ENCODE results near the gene CLCN3. TPM values are rescaled to one million over a fixed set of nuclear protein-coding genes. Genes with fewer than 3 reads are reported as not detected.

Gene CLCN3
- total and polyA plus RNA-seq, 9 of the 15 experiments (the other 6 are each of a cell fraction or from before 2014, with no cell fraction given) = 12.7 to 60.6 (median 38.5) TPM

DNA sequence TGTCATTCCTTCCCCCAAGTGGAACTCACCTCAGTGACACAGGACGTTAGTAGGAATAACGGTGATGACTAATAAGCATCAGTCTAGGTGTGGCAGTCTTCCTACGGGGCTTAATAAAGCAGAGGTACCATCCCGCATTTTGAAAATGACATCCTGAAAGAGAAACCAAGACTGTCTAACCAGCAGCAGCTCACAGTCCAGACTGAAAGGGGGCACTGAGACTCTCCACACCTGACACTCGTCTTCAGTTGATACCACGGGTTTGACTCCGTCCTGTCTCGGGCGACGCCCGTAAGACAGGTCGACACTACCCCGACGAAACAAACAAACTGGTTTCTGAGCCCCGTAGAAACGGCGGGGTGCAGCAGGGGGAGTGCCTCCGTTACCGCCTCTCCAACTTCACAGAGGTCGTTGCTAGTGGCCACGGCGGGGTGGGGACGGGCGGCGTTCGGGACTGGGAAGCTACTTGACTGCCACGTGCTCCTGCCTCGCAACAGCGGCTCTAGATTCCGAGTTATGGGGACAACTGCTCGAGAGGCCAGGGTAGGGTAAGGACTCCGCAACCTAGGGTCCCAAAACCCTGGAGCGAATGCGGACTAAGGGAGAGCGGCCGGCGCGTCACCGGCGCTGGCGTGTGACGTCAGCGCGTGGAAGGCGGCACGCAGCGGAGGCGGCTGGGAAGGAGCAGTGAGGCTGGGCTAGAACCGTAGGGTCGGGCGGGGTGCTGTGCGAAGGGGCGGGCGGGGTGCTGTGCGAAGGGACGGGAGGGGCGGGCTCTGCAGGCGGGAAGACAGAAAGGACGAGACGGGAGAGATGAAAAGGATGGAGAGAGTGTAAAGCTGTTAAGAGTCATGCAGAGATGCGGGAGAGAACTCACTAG is 8.1 kb upstream of the CLCN3 start, which contains the start of gene NEK1 (continued):
- TF ChIP-seq, protein P1, sequence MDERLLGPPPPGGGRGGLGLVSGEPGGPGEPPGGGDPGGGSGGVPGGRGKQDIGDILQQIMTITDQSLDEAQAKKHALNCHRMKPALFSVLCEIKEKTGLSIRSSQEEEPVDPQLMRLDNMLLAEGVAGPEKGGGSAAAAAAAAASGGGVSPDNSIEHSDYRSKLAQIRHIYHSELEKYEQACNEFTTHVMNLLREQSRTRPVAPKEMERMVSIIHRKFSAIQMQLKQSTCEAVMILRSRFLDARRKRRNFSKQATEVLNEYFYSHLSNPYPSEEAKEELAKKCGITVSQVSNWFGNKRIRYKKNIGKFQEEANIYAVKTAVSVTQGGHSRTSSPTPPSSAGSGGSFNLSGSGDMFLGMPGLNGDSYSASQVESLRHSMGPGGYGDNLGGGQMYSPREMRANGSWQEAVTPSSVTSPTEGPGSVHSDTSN (CRISPR knock-in tag; IDR thresholded peaks at IDR 0.05; ENCODE audit: low read depth) = no peak
- TF ChIP-seq, protein P1 (tag; conservative IDR thresholded peaks at IDR 0.05; ENCODE audit: low read depth) = no peak
- TF ChIP-seq, protein P2, sequence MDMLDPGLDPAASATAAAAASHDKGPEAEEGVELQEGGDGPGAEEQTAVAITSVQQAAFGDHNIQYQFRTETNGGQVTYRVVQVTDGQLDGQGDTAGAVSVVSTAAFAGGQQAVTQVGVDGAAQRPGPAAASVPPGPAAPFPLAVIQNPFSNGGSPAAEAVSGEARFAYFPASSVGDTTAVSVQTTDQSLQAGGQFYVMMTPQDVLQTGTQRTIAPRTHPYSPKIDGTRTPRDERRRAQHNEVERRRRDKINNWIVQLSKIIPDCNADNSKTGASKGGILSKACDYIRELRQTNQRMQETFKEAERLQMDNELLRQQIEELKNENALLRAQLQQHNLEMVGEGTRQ (CRISPR knock-in tag; IDR thresholded peaks at IDR 0.05) = no peak
- peak; percentile 85 for TF ChIP-seq C11orf30 (IDR thresholded peaks at IDR 0.05; ENCODE audit: low read depth)
- TF ChIP-seq POLR2A (conservative IDR thresholded peaks at IDR 0.05) = peak; percentile 96
- TF ChIP-seq ZNF551 (CRISPR knock-in tag; IDR thresholded peaks at IDR 0.05) = no peak
- TF ChIP-seq ZNF282 (CRISPR knock-in tag; IDR thresholded peaks at IDR 0.05) = no peak
- no peak for TF ChIP-seq TARDBP (IDR thresholded peaks at IDR 0.05)
- no peak for TF ChIP-seq FOS (IDR thresholded peaks at IDR 0.05; ENCODE audit: extremely low read depth, insufficient read length)
- TF ChIP-seq POLR2H (tag; IDR thresholded peaks at IDR 0.05; ENCODE audit: low read depth) = peak; percentile 54
- no peak for TF ChIP-seq ILF3 (IDR thresholded peaks at IDR 0.05; ENCODE audit: borderline replicate concordance)
- TF ChIP-seq, protein P3, sequence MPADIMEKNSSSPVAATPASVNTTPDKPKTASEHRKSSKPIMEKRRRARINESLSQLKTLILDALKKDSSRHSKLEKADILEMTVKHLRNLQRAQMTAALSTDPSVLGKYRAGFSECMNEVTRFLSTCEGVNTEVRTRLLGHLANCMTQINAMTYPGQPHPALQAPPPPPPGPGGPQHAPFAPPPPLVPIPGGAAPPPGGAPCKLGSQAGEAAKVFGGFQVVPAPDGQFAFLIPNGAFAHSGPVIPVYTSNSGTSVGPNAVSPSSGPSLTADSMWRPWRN (IDR thresholded peaks at IDR 0.05; ENCODE audit: low read depth) = no peak
- no peak for TF ChIP-seq SMAD3 (CRISPR knock-in tag; conservative IDR thresholded peaks at IDR 0.05)
- TF ChIP-seq, protein P4, sequence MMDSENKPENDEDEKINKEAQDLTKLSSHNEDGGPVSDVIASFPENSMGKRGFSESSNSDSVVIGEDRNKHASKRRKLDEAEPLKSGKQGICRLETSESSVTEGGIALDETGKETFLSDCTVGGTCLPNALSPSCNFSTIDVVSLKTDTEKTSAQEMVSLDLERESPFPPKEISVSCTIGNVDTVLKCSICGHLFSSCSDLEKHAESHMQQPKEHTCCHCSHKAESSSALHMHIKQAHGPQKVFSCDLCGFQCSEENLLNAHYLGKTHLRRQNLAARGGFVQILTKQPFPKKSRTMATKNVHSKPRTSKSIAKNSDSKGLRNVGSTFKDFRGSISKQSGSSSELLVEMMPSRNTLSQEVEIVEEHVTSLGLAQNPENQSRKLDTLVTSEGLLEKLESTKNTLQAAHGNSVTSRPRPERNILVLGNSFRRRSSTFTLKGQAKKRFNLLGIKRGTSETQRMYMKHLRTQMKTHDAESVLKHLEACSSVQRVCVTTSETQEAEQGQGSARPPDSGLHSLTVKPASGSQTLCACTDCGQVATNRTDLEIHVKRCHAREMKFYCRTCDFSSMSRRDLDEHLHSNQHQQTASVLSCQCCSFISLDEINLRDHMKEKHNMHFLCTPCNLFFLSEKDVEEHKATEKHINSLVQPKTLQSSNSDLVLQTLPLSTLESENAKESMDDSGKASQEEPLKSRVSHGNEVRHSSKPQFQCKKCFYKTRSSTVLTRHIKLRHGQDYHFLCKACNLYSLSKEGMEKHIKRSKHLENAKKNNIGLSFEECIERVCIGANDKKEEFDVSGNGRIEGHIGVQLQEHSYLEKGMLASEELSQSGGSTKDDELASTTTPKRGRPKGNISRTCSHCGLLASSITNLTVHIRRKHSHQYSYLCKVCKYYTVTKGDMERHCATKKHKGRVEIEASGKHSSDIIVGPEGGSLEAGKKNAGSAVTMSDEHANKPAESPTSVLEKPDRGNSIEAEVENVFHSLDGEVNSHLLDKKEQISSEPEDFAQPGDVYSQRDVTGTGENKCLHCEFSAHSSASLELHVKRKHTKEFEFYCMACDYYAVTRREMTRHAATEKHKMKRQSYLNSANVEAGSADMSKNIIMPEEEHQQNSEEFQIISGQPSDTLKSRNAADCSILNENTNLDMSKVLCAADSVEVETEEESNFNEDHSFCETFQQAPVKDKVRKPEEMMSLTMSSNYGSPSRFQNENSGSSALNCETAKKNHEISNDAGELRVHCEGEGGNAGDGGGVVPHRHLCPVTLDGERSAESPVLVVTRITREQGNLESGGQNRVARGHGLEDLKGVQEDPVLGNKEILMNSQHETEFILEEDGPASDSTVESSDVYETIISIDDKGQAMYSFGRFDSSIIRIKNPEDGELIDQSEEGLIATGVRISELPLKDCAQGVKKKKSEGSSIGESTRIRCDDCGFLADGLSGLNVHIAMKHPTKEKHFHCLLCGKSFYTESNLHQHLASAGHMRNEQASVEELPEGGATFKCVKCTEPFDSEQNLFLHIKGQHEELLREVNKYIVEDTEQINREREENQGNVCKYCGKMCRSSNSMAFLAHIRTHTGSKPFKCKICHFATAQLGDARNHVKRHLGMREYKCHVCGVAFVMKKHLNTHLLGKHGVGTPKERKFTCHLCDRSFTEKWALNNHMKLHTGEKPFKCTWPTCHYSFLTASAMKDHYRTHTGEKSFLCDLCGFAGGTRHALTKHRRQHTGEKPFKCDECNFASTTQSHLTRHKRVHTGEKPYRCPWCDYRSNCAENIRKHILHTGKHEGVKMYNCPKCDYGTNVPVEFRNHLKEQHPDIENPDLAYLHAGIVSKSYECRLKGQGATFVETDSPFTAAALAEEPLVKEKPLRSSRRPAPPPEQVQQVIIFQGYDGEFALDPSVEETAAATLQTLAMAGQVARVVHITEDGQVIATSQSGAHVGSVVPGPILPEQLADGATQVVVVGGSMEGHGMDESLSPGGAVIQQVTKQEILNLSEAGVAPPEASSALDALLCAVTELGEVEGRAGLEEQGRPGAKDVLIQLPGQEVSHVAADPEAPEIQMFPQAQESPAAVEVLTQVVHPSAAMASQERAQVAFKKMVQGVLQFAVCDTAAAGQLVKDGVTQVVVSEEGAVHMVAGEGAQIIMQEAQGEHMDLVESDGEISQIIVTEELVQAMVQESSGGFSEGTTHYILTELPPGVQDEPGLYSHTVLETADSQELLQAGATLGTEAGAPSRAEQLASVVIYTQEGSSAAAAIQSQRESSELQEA (IDR thresholded peaks at IDR 0.05; ENCODE audit: low read depth) = no peak
- TF ChIP-seq KDM5B (IDR thresholded peaks at IDR 0.05; ENCODE audit: insufficient replicate concordance, low read depth, low read length) = peak; percentile 88
- no peak for TF ChIP-seq HMG20B (CRISPR knock-in tag; IDR thresholded peaks at IDR 0.05)

Data from K562 (cell line).